Measurements from ENCODE around the gene SUSD2. TPM values are rescaled to one million over a fixed set of nuclear protein-coding genes. Genes with fewer than 3 reads are reported as not detected.

The SUSD2 gene
- total and polyA plus RNA-seq, 2 of the 8 experiments (the other 6 are each of a cell fraction or from before 2014, with no cell fraction given), result 2.0 to 4.8 TPM

DNA sequence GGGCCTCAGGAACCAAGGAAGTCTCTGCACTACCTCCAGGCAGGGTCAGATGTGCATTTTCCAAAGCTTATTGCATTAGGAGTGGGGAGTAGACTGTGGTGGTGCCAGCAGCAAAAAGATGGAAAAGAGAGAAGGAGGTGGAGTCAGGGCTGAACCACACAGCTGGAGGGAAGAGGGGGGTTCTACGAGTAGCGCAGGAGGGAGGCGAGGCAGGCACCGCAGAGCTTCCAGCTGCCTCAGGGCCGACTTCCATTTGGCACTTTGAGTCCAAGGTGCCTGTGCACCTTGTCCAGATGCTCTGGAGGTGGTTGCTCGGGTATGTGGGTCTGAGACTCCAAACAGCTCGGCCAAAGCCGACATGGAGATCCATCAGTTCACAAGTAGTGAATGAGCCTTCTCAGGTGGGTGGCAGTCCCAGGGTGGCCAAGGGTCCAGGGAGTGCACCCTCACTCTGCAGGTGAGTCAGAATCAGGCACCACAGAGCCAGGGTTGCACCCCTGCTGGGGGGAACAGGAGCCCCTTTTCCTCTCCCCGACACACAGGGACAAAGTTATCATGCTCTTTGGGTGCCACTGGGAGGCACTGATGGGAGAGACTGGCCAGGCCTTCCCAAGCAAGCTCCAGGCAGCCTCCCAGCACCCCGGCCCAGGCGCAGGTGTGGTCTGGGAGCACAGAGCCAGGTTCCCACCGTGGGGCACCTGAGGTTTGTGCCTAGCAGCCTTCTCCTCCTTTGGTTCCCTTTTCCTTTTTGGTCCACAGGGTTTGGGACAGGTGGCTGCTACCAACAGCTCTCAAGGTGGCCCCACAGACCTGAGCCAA lies 33.4 kb downstream of the SUSD2 start:
- Histone ChIP-seq H3K4me3 (ENCODE audit: extremely low read depth in 1 of 4, insufficient read depth in 2 of 4, low read depth in 3 of 4, low read length in 4 of 4) (no peak overlapping the region), H3K36me3 (ENCODE audit: control insufficient read depth in 2 of 4, insufficient read depth in 4 of 4, low read length in 3 of 4) (no peaks in the 10 kb centered on the region), H2BK12ac (ENCODE audit: low read depth, low read length) (no peak overlapping the region), H3K23ac (ENCODE audit: insufficient read length) (no peak overlapping the region), H3K9ac (replicated peaks in 1 of 4; ENCODE audit: extremely low read depth in 1 of 4, low read depth in 3 of 4, low read length in 3 of 4) (no peak overlapping the region), H2BK20ac (ENCODE audit: low read length) (no peak overlapping the region), H3K27me3 (replicated peaks in 1 of 4; ENCODE audit: control insufficient read depth in 3 of 4, extremely low read depth in 1 of 4, insufficient read depth in 3 of 4, low read length in 3 of 4) (no peaks in the 10 kb centered on the region), H3K18ac (ENCODE audit: extremely low read depth, low read length) (no peak overlapping the region; the same call in 1 of the 2 replicates), H2AFZ (ENCODE audit: low read length) (0 out of 2 replicates have a peak overlapping the region, but pooled peaks have one; percentile 70), H3K4me1 (replicated peaks in 1 of 4; ENCODE audit: control insufficient read depth in 3 of 4, insufficient read depth in 4 of 4, low read length in 3 of 4) (no peaks in the 10 kb centered on the region), H3K4ac (replicated peaks; ENCODE audit: insufficient read length, low read depth, low read length) (no peak overlapping the region), H4K8ac (ENCODE audit: extremely low read depth, insufficient read depth, low read length) (peak overlapping the region; percentile 80; the same call in 1 of the 2 replicates), H2BK15ac (ENCODE audit: low read length) (0 out of 2 replicates have a peak overlapping the region, but pooled peaks have one; percentile 72), H3K27ac (ENCODE audit: low read depth, low read length) (no peak overlapping the region), H2AK5ac (ENCODE audit: low read depth, low read length) (no peak overlapping the region), H3K79me2 (ENCODE audit: control insufficient read depth in 1 of 2, insufficient read depth in 2 of 2, low read length in 2 of 2) (no peaks in the 10 kb centered on the region), H2BK5ac (ENCODE audit: low read depth, low read length) (no peak overlapping the region), H3K9me3 (ENCODE audit: insufficient read depth in 2 of 2, low read depth in 1 of 2, low read length in 1 of 2) (no peaks in the 10 kb centered on the region), H3K23me2 (ENCODE audit: low read depth, low read length) (no peaks in the 10 kb centered on the region), H3K14ac (ENCODE audit: insufficient read length) (no peak overlapping the region), H3K79me1 (ENCODE audit: low read depth, low read length) (no peaks in the 10 kb centered on the region), H4K91ac (replicated peaks; ENCODE audit: insufficient read length, low read length) (peak overlapping the region; percentile 0), H4K5ac (ENCODE audit: insufficient read length, low read depth, low read length) (no peak overlapping the region), H2BK120ac (replicated peaks; ENCODE audit: low read depth, low read length) (no peak overlapping the region), H3K56ac (replicated peaks; ENCODE audit: insufficient read length, low read depth, low read length) (no peak overlapping the region), H4K20me1 (replicated peaks in 1 of 2; ENCODE audit: control insufficient read depth in 1 of 2, insufficient read depth in 2 of 2, low read length in 2 of 2) (no peaks in the 10 kb centered on the region), H3K4me2 (ENCODE audit: insufficient read depth in 1 of 2, low read depth in 2 of 2, low read length in 2 of 2) (no peak overlapping the region)
- CTCF ChIA-PET (ENCODE audit: partially characterized antibody), result interaction anchor here (0.8 to 6.0 kb wide), 10 partner anchors 9 to 206 kb away, joined by 3 to 56 read pairs (median 4); no protein-coding TSS in a partner anchor
- POLR2A ChIA-PET (ENCODE audit: partially characterized antibody), result no interaction called here
- no peak for FAIRE-seq
- no peak for DNase-seq (ENCODE audit: low read depth in 1 of 2, low spot score in 2 of 2)
- WGBS, 2 experiments (ENCODE audit: extremely low coverage in 1 of 2, insufficient coverage in 1 of 2, insufficient read length in 1 of 2, insufficient replicate concordance in 2 of 2, low coverage in 1 of 2, low lambda C conversion rate in 2 of 2, missing lambda C conversion rate in 1 of 2), result 85% methylated on average over 12 of the region's 12 CpGs; no CpG with 5 or more reads in 1 of the 2 experiments
- TF ChIP-seq KDM4A (IDR thresholded peaks at IDR 0.05; ENCODE audit: low read depth, low read length, severe bottlenecking) (no peak), JUND (IDR thresholded peaks at IDR 0.05; ENCODE audit: low read length) (no peak), CBX5 (IDR thresholded peaks at IDR 0.05; ENCODE audit: low read depth, low read length) (no peak), CHD1 (IDR thresholded peaks at IDR 0.05; ENCODE audit: low read depth, low read length) (no peak), YY1 (IDR thresholded peaks at IDR 0.05; ENCODE audit: low read depth, low read length) (no peak), JUN (IDR thresholded peaks at IDR 0.05; ENCODE audit: low read depth, low read length) (no peak), NANOG (IDR thresholded peaks at IDR 0.05; ENCODE audit: insufficient read depth, low read depth, low read length, poor library complexity, severe bottlenecking) (no peak), GTF2F1 (IDR thresholded peaks at IDR 0.05; ENCODE audit: borderline replicate concordance, low read depth, low read length) (no peak), GABPA (IDR thresholded peaks at IDR 0.05; ENCODE audit: borderline replicate concordance, insufficient read depth, low read length) (no peak), TCF12 (IDR thresholded peaks at IDR 0.05; ENCODE audit: low read depth, low read length) (no peak), BACH1 (IDR thresholded peaks at IDR 0.05; ENCODE audit: low read length) (no peak), POLR2A (IDR thresholded peaks at IDR 0.05; ENCODE audit: control extremely low read depth in 1 of 2, low read depth in 2 of 2, low read length in 2 of 2) (no peak), EP300 (IDR thresholded peaks at IDR 0.05; ENCODE audit: borderline replicate concordance in 1 of 2, low read depth in 2 of 2, low read length in 2 of 2) (no peak)
